Gastroesophageal sphincter (tissue), 3 donors: ENCODE results near the gene GRPEL2.
A peak's percentile ranks its signal among the peaks of the same experiment; 100 is the strongest.

Experiments
- CTCF ChIP-seq, 4 experiments: fragments of 200-600 bp in 2 of 4; fragments of 450-650 bp in 2 of 4; sonication (generic) in 1 of 4; IDR thresholded peaks; one replicate each; pipeline ENCODE4 v1.5.1; 2017 to 2019; ENCODE audit warnings: antibody characterized with exemption in 4 of 4, mild to moderate bottlenecking in 2 of 4, moderate library complexity in 2 of 4
- EP300 ChIP-seq: sonication (generic); formaldehyde crosslinking; IDR thresholded peaks from one replicate; pipeline ENCODE4 v1.6.1; 2017; ENCODE audit warnings: antibody characterized with exemption, mild to moderate bottlenecking
- POLR2A ChIP-seq, 2 donors: fragments of 450-650 bp; IDR thresholded peaks; one replicate each; pipeline ENCODE4 v1.6.1; 2017; ENCODE audit warnings: antibody characterized with exemption in 2 of 2, mild to moderate bottlenecking in 2 of 2, moderate library complexity in 1 of 2
- POLR2AphosphoS5 ChIP-seq: sonication (generic); formaldehyde crosslinking; IDR thresholded peaks from one replicate; pipeline ENCODE4 v1.6.1; 2017; ENCODE audit warnings: antibody characterized with exemption

- no peak for TF ChIP-seq CTCF (IDR thresholded peaks at IDR 0.05)
- no peak for TF ChIP-seq POLR2A (IDR thresholded peaks at IDR 0.05)
- peak; percentile 41 for TF ChIP-seq POLR2AphosphoS5
- no peak for TF ChIP-seq EP300
Measured at GRCh38 chr5:149387982-149388381, 42.7 kb downstream of the GRPEL2 start.
